NCI-H1930 (cell line): ENCODE results near the gene INTS7.
"Not testable (repeated sequence)": the region's sequence is repeated elsewhere in the genome, so short reads cannot be mapped to it uniquely, and the experiment has no call there.

Experiments
- DNase-seq, 2 experiments: peaks; one replicate each; lab custom pipeline; 2025; lab: John Stamatoyannopoulos, UW

The INTS7 gene

DNA sequence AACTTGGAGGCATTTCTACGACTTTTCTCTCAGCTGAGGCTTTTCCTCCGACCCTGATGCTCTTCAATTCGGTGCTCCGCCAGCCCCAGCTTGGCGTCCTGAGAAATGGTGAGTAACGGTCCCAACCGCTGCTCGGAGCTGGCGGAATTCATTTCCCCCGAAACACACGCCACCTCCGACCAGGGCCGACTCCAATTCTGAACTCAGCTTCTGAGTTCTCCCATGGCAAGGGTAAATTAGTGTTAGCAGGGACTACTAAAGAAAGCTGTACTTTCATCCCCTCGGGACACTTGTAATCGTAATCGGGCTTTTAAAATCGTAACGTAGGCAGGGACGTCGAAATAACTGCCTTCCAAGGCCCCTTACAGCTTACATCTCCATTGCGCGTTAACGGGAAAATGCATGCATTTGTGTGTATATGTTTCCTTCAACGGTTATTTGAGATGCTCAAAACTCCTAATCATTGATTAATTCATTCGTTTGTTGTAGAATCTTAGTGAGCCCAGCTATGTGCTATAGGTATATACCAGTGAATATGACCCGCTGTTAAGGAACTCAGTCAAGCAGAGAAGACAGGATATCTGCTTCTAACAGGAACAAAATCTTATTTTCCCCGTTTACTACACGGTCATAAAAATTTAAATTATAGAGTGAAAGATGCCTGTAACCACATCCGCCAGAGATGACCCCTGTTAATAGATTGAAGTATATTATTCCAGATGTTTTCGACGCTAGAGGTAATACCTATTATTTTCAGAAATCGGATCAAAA lies 663 bp upstream of the INTS7 start:
- DNase-seq: no peak

DNA sequence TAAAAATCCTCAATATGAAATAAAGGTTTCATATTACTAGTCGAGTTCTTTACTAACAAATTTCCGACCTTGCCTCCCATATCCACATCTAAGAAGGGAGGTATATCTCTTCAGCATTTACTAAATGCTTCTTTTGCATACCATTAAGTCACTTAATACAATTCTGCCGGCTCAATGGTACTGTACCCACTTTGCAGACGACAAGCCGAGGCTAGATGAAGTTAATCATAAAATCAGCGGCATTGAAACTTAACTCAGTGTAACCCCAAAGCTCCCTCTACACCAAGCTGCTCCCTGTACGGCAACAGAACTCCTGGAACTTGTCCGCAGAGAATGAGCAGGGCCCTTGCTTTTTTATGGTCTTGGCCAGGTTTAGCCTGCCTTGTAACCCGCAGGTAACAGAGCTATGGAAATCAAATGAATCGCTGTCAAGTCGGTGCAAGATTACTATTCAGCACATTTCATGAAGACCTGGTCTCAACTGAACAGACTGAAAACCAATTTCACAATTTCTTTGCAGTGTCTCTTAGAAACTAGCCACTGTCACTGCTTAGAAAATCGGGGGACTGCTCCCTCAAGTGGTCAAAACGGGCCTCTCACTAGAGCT lies 738 bp downstream of the INTS7 start:
- no peak for DNase-seq

DNA sequence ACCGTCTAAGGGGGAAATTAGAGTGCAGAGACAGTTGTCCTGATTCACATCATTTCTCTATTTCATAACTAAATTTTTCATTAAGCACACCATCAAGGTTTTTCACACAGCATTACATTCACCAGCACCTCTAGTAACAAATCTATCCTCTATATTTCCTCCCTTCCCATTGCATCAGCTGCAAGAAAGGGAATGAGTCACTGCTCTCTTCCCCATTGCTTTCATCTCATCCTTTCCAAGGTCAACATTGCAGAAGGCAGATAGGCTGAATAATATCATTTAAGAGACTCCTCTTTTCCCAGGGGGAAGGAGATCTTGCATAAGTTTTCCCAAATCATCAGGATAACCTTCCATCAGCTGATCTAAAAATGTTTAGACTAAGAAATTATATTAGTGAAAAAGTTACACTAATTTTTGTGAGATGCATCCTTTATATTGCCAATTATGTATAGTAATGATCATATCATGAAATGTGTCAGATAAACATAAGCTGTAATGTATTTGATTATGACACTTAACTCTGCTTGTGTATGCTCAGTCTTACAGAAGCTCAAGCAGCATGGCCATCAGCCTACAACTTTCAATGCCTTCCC lies 4.3 kb downstream of the INTS7 start:
- DNase-seq: no peak

DNA sequence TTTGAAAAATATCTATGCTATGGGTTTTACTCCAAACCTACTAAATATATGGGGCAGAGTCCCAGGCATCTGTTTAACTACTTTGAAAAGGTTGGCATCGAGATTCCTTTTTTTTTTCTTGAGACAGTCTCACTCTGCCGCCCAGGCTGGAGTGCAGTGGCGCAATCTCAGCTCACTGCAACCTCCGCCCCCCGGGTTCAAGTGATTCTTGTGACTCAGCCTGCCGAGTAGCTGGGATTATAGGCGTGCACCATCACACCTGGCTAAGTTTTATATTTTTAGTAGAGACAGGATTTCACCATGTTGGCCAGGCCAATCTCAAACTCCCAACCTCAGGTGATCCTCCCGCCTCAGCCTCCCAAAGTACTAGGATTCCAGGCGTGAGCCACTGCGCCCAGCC lies 7.6 kb downstream of the INTS7 start:
- not testable (repeated sequence) for DNase-seq

DNA sequence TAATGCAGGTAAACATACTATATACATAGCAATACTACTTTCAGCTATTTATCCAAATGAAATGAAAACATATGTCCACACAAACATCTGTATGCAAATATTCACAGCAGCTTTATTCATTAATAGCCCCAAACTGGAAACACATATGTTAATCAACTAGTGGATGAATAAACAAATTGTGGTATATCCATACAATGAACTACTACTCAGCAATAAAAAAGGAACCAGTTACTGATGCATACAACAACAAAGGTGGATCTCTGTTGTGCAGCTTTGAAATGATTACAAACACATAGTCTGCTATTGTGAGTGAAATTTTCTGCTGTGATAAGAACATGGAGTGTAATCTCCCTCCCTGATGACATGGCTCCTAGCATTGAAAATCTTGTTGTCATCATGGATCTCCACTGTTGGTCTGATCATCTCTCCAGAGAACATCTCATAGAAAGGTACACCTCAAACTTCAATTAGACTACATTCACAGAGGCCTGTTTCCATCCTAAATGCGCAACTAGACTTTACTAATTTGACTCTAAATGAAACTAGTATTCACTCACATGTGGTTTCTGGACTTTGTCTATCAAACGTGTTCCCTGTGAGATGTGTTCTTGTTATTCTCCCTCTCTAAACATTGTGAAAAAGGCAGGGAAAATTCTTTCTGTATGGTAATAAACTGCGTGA lies 10.7 kb downstream of the INTS7 start:
- no peak for DNase-seq

DNA sequence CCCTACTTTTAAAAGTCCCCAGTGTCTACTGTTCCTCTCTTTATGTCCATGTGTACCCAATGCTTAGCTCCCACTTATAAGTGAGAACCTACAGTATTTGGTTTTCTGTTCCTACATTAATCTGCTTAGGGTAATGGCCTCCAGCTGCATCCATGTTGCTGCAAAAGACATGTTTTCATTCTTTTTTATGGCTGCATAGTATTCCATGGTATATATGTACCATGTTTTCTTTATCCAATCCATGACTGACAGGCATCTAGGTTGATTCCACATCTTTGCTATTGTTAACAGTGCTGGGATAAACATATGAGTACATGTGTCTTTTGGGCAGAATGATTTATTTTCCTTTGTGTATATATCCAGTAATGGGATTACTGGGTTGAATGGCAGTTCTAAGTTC lies 12.4 kb downstream of the INTS7 start:
- not testable (repeated sequence) for DNase-seq

DNA sequence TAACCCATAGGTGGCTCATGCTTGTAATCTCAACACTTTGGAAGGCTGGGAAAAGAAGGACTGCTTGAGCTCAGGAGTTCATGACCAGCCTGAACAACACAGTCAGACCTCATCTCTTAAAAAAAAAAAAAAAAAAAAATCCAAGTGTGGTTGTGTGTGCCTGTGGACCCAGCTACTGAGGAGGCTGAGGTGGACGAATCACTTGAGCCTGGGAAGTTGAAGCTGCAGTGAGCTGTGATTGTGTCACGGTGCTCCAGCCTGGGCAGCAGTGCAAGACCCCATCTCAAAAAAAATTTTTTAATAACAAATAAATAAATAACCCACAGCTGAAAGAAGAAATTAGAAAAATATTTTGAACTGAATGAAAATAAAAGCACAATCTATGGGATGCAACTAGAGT lies 13.8 kb downstream of the INTS7 start:
- DNase-seq: no peak

DNA sequence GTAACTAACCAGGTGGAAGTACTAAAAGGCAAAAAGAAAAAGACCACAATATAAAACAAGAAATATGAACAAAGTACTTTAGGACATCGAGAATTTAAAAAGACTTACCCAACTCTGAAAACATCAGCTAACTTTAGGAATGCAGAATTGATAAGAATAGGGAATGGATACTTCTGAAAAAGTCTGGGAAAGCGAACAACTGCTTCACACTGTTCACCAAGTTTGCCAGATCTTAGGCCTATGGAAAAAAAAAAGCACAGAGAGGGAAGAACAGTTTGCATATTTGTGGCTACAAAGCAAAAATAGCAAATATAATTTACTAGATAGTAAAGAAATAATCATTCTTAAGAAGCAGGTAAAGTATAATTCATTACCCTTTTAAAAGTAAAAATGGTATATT lies 14.4 kb downstream of the INTS7 start:
- no peak for DNase-seq

DNA sequence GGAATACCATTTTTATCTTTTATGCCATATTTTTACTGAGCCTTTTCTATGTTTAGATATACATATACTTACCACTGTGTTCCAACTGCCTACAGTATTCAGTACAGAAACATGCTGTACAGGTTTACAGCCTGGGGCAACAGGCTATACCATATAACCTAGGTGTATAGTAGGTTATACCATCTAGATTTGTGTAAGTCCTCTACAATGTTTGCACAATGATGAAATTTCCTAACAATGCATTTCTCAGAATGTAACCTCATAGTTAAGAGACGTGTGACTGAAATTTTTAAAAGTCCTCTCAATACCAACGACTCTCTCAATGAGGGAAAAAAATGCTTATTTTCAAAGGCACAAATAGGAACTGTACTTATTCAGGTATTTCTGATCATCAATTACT lies 21.7 kb downstream of the INTS7 start:
- no peak for DNase-seq

DNA sequence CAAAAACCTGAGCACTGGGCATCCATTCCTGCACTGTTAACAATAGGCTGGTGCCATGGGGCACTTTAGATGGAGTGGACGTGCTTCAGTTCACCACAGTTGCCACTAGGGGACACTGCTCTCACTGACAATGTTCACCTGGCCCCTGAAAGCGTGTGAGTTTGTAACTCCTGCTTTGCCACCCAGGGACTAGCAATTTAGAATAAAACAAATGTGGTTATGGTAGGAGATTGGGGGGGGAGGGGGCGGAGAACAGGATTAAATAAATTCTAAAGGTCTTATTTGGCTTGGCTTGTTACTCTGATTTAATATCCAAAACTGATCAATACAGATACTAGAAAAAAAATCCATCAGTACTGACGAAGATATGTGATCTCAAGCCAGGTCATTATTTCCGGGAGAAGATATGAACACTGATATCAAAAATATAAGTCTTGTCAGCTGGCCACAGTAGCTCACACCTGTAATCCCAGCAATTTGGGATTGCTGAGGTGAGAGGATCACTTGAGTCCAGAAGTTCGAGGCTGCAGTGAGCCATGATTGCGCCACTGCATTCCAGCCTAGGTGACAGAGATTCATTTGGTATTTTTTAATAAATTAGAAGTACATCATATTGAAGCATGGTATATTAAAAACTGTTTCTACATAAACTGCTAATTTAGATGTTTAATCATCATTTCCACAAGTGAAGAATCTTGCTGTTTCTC lies 23.2 kb downstream of the INTS7 start:
- peak in 1 of 2 experiments; percentile 42 for DNase-seq

DNA sequence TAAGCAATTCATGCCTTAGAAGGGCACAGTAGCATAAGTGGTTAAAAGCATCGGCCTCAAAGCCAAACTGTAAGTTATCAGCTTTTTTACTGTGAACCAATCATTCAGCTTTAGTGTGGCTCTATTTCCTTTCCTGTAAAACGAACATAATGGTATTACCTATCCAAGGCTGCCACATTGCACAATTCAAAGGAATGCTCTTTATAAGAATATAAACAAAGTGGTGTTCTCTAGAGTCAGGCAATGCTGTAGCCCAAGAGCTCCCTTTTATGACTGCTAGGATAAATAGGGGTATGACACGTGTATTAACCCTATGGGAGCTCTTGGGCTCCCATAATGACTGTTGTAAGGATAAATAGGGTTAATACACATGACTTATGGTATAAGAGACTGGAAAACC lies 25.4 kb downstream of the INTS7 start:
- no peak for DNase-seq

DNA sequence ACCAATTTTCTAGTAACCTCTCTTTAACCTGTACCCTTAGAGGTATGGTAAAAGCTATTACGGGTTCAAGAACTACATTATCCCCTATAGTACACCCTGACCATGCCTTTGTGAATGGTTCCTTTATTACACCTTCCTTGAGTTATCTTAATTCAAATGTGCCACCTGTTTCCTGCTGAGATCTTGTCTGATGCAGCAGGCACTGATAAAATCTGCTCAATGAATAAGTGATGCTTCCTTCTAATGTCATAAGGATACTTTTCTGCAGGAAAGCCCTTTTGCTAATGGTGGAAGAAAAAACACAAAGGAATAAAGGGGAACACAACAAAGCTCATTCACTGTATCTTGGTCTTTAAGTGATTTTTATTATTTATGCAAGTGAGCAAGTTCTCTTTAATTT lies 25.8 kb downstream of the INTS7 start:
- no peak for DNase-seq

DNA sequence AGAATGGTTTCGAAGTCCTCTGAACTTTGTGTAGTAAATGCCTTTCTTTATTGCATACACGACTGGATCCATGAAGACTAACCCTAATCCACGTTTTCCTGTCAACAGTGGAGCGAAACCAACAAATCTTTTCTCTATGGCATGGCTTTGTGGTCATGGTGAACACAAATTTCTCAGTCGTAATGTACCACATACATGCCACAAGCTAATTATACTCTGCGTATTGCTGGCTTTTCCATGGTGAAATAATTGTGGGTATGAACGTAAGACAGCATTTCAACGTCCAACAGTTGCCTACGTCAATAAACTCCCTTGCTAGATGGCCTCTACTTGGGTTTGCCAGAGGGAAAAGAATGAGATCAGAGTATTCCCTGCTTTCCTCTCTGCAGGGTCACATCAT lies 27.5 kb downstream of the INTS7 start:
- DNase-seq: no peak

DNA sequence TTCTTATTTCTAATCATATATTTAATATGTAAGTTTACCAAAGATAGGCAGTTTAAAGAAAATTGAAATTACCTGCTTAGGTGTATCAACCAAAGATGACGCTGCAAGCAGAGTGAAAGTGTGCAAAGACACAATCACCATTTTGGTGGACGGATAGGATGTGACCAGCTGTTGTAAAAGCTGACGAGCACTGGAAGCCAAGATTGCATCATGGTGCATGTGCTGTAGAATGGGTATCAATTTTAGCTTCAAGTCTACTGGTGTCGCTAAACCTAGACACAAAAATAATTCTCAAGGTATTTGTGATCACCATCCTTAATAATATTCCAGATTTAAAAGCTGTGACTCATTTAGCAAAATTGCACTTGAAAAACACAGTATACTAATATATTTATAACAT lies 28.2 kb downstream of the INTS7 start:
- no peak for DNase-seq

DNA sequence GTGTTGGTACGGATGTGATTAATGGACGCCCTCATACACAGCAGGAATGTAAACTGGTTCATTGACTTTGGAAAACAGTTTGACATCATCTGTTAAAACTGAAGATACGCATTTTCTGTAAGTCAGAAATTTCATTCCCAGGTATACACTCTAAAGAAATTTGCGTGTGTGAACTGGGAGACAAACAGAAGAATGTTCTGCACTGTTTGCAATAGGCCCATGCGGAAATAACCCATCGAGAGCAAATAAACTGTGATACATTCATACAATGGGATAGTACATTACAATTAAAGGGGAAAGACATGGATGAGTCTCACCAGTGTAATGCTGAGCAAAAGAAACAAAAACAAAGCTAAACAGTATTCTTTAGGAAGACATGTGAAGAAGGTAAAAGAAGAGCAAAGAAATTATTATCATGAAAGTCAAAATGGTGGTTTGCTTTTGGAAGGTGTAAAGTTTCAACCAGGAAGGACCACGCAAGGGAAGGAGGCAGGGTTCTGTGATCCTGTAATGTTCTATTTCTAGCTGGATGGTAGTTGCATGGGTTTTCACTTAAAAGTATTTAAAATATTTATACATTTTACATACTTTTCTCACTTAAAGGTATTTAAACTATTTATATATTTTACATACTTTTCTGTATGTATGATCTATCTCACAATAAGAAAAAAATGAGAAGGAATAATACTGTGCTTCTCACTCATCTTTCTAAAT lies 30.3 kb downstream of the INTS7 start:
- DNase-seq: no peak

DNA sequence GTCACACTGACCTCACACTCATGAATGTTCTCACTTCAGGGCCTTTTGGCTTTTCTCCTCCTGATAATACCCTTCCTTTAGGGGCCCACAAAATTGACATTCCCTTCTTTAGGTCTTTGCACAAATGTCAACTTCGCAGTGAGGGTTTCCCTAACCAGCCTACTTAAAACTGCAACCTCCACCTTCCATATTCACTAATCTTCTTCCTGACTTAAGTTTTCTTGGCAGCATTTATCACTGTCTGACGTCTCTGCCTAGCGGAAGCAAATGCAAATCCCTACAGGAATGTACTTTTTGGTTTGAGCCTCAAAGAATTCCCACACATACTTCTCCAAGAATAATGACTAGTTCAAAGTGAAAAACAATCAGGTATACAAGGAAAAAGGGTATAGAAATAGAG lies 32.8 kb downstream of the INTS7 start:
- DNase-seq: no peak

DNA sequence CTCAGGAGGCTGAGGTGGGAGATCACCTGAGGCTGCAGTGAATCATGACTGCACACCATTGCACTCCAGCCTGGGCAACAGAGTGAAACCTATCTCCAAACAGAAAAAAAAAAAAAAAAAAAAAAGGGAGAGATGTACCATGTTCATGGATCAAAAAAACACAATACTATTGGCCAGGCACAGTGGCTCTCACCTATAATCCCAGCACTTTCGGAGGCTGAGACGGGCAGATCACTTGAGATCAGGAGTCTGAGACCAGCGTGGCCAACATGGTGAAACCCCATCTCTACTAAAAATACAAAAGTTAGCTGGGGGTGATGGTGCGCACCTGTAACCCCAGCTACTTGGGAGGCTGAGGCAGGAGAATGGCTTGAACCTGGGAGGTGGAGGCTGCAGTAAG lies 37.9 kb downstream of the INTS7 start:
- DNase-seq: not testable (repeated sequence)

DNA sequence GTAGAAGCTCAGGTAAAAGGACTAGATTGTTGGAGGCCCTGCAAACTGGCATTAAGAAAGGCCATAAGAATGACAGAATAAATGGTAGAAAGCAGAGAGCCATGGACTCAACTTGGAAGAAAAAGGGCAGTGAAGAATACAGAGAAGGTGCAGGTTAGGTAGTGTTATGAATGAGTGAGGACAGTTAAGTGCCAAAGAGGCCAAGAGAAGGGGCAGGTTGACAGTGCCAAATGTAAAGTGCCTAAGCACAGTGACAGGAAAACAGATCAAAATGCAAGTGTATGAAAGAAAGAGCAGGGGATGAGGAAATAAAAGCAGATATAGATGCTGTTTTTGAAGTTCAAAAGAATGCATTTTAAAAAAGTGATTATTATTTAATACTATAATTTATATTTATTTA lies 43.7 kb downstream of the INTS7 start:
- no peak for DNase-seq

DNA sequence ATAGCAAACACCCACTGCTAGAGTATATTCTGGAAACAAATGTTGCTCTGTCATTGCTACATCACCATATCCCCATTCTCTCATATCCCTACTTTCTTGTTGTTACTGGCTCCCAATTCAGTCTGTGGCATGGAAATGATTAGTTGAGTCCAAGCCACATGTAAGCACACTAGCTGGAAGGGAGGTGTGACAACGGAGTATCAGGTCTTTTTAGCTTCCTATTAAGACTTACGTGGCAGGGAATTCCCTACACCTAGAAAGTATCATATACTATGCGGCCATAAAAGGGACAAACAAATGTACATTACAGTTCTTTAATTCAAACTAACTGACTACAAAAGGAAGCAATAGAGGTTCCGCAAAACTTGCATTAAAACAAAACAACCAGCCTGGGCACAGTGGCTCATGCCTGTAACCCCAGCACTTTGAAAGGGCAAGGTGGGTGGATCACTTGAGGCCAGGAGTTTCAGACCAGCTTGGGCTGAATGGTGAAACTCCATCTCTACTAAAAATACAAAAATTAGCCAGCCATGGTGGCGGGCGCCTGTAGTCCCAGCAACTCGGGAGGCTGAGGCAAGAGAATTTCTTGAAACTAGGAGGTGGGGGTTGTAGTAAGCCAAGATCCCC lies 48.6 kb downstream of the INTS7 start:
- DNase-seq: no peak

DNA sequence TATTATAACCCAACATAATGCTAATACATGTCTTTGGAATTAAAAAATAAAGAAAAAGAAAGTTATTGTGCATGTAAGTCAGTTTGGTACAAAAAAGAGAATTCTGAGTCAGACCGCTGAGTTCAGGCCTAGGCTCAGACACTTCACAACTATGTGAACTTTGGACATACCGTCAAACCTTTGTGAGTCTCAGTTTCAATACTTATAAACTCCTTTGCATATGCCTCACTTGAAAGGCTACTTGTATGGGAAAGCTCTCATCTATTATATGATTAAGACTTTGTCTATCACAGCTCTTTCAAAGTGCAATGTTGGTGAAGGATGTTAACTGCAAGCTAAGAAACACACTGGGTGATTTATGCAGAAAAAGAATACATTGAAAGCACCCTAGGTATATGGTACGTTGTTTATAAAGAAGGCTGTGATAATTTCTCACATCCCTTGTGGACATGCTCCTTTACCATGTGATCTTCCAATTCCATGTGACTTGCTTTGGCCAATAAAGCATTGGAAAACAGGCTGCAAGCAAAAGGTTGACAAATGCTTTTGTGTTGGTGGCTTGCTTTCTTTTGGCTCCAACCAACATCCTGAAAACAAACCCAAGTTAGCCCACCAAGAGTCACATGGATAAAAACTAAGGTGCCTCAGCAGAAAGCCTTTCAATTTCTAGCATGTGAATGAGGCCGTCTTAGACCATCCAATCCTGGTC lies 49.6 kb downstream of the INTS7 start:
- no peak for DNase-seq

DNA sequence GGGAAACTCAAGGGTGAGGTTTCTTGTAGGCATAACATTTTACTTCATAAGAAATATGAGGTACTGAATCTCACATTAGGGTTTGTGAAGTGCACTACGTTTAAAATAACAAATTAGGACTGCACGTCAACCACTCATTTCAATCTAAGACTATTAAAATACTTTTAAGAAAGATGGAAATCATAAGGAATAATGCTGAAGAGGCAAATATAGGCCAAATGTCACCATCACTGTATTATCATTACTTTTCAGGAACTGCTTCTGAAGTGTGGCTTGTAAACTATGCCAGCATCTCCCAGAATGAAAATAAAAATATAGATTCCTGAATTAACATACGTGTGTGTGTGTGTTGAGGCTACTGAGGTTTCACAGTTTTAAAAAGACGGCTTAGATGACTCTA lies 56.8 kb downstream of the INTS7 start:
- DNase-seq: no peak
